ENCODE results near the gene ZSCAN30. TPM values are rescaled to one million over a fixed set of nuclear protein-coding genes. Genes with fewer than 3 reads are reported as not detected.

ZSCAN30 gene
- polyA plus RNA-seq: 5.7 and 31.3 TPM in 2 replicates

DNA sequence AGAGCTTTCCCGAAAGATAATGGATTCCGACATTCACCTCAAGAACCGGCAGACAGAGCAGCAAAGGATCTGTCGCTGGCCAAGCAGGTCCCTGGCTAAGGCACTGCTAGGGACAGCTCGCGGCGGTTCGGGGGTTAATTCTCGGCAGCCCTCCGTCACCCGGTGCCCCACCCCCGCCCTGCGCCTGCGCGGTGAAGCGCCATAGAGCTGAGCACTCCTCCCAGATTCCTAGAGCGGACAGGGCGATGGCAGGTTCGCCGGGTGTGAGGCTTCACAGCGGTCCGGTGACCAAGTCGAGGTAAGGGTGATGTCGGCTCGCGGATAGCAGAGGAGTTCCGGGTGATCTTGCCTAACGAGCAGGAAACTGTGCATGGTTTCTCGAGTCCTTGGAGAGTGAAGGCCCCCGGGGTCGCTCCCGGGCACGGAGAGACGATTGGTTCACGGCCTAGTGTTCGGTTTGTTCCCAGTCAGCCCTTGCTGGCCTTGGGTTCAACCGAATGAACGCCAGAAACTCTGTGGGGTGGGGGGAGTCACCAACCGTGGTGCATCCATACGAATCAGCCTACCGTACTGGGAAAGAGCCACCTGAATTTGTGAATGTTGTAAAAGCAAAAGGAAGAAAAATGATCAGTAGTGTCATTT, at the start of gene ZSCAN30:
Gene ZSCAN30 (minus strand): TSS at position 136 of the 642 bp plus-strand sequence. CDS start 25,877 bp downstream, outside the sequence.

DNA sequence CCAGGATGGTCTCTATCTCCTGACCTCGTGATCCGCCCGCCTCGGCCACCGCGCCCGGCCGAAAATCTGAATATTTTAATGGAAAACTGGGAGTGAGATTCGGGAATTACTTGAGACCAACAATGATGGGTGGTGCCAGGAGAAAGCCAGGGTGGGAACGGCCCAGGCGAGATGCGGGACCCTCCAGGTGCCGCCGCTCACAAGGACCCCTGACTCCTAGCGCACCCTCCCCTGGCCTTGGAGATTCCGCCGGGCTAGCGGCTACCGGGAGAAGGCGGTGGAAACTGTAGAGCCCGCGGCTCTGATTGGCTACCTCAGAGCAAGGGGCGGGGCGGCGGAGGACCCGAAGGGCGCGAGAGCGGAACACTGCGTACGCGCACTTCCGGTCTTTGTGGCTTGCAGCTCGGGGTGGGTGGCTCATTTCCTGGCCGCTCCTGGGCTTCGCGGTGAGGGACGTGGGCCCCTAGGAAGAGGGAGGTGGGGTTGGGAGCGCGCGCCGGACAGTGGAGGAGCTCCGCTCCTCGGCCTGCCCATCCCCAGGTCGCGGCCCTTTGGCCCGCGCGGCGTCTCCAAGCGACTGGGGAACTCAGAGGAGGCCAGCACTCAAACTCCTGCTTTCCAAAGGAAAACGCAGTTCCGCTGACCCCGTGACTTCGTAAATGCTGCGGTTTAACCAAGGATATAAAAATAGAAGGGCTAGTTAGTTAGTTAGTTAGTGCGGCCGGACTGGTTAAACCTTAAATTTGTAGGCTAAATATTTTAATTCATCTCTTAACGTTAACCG, 49.2 kb downstream of the ZSCAN30 start, which contains the start of gene ZNF397:
Gene ZNF397 (plus strand): TSS at position 371 of the 784 bp plus-strand sequence. CDS start 1,437 bp downstream, outside the sequence.

Other genes with a start within 250 kb of the ZSCAN30 start
- 138 and 160 TPM in 2 replicates for gene MAPRE2, start 248.8 kb downstream of the ZSCAN30 start, polyA plus RNA-seq
- gene ZNF397, start 49.2 kb downstream of the ZSCAN30 start, polyA plus RNA-seq: 15.6 and 21.5 TPM in 2 replicates
- gene ZNF24, start 54.2 kb upstream of the ZSCAN30 start, polyA plus RNA-seq: 28.7 and 34.6 TPM in 2 replicates
- 2.4 and 3.0 TPM in 2 replicates for gene ZNF396, start 87.1 kb upstream of the ZSCAN30 start, polyA plus RNA-seq
- 13.1 and 15.0 TPM in 2 replicates for gene INO80C, start 207.7 kb upstream of the ZSCAN30 start, polyA plus RNA-seq

Data from Purkinje cell (primary cell).